Esophagus muscularis mucosa (tissue), 4 donors: Measurements from ENCODE around the gene CD96.

Experiments used
- EP300 ChIP-seq: sonication (generic); formaldehyde crosslinking; IDR thresholded peaks from one replicate; pipeline ENCODE4 v1.6.1; 2017; ENCODE audit warnings: antibody characterized with exemption
- POLR2A ChIP-seq: fragments of 450-650 bp; IDR thresholded peaks from one replicate; pipeline ENCODE4 v1.6.1; 2017; ENCODE audit warnings: antibody characterized with exemption, moderate library complexity, mild to moderate bottlenecking, low read depth
- POLR2AphosphoS5 ChIP-seq, 2 donors: sonication (generic); formaldehyde crosslinking; IDR thresholded peaks; one replicate each; pipeline ENCODE4 v1.6.1; 2017; ENCODE audit warnings: antibody characterized with exemption in 2 of 2
- TF ChIP-seq, protein P1 (sequence below), 3 experiments: fragments of 200-600 bp in 2 of 3; fragments of 450-650 bp in 1 of 3; sonication (generic) in 2 of 3; IDR thresholded peaks; one replicate each; pipeline ENCODE4 v1.5.1; 2017 to 2019; ENCODE audit warnings: antibody characterized with exemption in 3 of 3, mild to moderate bottlenecking in 2 of 3, moderate library complexity in 1 of 3

DNA sequence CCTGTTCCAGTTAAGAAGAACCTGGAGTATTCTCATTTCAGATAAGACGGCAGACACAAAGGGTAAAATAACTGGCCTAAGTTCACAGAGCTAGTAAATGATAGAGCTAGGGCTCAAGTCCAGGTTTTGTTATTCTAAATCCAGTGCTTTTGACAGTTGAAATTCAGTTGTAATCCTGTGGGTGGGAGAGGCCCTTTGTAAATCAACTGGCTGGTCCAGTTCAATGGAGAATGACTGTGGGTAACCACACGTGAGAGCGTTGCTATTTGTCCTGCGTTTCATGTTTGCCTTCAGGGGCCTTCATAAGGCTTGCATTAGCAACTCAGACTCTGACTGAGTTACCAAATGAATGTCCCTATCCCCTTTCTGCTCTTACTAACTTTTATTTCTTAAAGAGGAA lies 24.2 kb upstream of the CD96 start:
- TF ChIP-seq, protein P1, sequence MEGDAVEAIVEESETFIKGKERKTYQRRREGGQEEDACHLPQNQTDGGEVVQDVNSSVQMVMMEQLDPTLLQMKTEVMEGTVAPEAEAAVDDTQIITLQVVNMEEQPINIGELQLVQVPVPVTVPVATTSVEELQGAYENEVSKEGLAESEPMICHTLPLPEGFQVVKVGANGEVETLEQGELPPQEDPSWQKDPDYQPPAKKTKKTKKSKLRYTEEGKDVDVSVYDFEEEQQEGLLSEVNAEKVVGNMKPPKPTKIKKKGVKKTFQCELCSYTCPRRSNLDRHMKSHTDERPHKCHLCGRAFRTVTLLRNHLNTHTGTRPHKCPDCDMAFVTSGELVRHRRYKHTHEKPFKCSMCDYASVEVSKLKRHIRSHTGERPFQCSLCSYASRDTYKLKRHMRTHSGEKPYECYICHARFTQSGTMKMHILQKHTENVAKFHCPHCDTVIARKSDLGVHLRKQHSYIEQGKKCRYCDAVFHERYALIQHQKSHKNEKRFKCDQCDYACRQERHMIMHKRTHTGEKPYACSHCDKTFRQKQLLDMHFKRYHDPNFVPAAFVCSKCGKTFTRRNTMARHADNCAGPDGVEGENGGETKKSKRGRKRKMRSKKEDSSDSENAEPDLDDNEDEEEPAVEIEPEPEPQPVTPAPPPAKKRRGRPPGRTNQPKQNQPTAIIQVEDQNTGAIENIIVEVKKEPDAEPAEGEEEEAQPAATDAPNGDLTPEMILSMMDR (IDR thresholded peaks at IDR 0.05), result no peak
- no peak for TF ChIP-seq POLR2A
- no peak for TF ChIP-seq EP300
- TF ChIP-seq POLR2AphosphoS5 (IDR thresholded peaks at IDR 0.05), result no peak
